ENCODE data around the gene GNAZ.

Gene GNAZ

DNA sequence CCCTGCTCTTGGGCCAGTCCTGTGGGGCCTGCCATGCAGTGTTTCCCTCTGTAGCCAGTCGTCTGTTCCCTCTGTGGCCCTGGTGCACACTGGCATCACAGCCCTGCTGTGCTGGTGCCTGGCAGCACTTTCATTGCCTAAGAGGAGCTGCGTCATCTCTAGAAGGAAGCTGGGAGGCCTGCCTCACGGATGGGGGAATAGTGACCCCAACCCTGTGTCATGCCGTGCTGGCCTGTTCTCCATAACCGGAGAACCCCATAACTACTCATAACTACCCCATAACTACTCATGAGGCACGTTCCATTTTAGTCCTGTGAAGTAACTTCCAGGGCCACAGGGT is 88.9 kb downstream of the GNAZ start:
- no peak for DNase-seq

DNA sequence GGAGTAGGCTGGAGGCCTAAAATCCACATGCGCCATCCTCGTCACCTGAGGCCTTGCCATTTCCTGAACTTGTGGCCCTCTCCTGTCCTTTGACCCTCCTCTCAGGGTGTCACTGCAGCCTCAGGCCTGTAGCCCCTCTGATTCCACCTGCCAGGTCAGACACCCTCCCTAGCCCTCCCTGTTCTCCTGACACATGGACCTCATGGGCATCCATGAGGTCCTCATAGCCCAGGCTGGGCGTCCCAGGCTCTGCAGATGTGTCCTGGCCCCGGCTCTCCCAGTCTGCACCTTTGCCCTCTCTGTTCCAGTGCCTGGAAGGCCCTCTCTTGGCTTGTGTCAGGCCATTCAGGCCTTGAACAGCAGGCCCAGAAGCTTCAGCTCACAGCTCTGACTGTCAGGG is 90.7 kb downstream of the GNAZ start:
- no peak for DNase-seq

GRCh38 chr22:23161574-23161973 is 91.3 kb downstream of the GNAZ start:
- DNase-seq, result no peak

DNA sequence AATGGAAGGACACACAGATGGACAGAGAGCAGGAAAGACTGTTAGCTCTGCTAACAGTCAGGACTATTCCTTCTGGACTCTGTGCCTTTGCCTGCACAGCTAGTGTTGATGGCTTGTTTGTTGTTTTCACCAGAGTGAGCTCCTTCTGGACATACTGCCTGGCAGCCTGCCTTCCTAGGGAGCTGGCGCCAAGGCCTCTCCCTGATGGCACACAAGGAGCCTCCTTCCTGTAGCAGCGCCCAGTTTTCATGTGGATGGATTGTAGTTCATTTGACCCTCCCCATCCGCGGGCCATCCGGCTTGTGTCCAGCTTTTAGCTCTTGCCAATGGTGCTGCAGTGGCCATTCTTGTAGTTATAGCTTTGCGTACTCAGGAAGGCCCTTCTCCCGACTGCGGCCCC is 93.3 kb downstream of the GNAZ start:
- DNase-seq, result no peak

GRCh38 chr22:23164091-23164490 is 93.8 kb downstream of the GNAZ start:
- DNase-seq, result no peak

DNA sequence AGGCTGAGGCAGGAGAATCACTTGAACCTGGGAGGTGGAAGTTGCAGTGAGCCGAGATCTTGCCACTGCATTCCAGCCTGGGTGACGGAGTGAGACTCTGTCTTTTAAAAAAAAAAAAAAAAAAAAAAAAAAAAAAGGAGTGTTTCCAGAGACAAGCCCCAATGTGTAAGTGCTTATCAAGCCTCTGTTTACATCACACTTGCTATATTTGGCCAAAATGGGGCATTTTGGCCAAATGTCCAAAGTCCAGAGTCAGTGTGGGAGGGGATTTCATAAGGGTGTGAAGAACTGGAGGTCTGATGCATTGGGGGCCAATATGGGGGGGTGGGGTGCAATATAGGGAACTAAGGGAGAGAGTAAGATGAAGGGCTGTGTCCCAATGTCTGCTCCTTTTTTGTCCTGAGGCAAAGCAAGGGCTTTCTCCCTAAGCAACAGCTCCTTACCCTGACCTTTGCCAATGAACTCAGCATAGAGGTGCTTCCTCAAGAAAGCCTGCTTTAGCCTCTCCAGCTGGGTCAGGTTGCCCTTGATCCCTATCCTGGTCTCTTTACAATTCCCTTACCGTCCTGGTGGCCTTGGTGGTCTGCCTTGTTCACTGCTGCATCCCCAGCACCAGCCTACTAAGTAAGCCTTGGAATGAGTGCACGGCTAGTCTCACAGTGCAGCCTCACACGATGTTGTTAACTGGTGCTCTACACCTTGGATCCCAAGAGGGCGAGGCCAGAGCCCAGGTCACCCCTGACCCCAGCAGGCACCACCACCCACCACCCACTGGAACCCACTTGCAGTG is 95.9 kb downstream of the GNAZ start:
- peak; percentile 26 to 45 for DNase-seq

- DNase-seq, result no peak
Measured at GRCh38 chr22:23166841-23167616, 96.7 kb downstream of the GNAZ start.

DNA sequence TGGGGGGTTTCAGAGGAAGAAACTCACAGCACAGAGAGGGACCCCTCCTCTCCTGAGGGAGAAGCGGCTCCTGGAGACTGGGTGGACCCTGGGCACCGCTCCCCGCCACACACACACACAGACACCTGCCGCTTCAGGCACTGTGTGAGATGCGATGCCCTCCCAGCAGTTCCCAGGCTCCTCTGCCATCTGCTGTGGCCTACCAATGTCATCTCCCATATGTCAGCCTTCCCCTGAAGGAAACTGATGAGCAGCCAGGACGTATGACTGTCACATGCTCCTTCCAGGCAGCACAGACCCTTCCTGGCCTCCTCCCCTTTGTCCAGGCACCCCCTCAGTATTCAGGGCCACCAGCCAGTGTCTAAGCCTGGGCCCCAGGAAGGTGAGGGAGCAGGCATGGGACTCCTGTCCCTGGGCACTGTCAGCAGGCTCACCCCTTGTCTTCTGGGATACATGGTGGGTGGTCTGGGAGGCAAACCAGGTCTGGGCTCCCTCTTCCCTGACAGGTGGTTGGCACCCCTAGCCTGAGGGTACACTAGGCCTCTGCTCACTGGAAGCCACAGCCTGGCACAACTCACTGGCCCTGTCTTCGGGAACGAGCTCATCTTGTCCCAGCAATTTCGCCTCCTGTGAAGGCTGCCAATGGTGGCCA is 98.2 kb downstream of the GNAZ start:
- no peak for DNase-seq

DNA sequence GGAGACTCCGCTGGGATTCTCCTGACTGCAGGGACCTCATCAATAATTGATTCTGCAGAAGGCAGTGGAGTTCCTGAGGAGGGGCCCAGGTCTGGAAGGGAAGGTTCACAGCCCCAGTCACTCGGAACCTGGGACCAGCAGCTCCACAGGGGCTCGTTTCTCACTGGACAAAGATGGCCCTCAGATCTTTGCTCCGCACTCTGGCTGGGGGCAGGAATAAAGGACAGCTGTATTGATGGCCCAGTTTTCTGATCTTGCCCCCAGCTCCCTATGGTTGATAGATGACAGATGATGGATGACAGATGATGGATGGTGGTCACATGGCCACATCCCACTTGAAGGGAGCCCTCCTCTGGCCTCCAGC is 98.7 kb downstream of the GNAZ start:
- DNase-seq, result no peak
